ENCODE measurements around the gene EMID1.

Gene EMID1

DNA sequence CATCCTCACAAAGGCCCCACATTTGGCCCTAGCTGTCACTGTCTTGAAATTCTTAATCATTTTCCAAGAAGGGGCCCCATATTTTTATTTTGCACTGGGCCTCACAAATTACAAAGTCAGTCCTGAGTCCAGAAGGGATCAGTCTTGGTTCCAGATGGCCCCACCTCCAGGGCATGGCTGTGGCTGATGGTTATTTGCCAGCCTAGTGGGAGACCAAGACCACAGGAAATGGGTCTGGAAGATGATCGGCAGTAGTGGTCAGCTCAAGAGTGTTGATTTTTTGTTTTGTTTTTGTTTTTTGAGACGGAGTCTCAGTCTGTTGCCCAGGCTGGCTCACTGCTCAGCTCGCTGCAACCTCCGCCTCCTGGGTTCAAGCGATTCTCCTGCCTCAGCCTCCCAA lies 47.1 kb upstream of the EMID1 start:
- no peak for TF ChIP-seq TAF1 (IDR thresholded peaks at IDR 0.05; ENCODE audit: borderline replicate concordance, insufficient read depth, low read length)
- TF ChIP-seq POLR2AphosphoS5 (IDR thresholded peaks at IDR 0.05; ENCODE audit: low read depth, low read length) = no peak
- no peak for TF ChIP-seq REST (IDR thresholded peaks at IDR 0.05; ENCODE audit: insufficient read depth in 1 of 2, low read depth in 2 of 2, low read length in 2 of 2)
- TF ChIP-seq FOXP2 (optimal IDR thresholded peaks at IDR 0.05; ENCODE audit: borderline replicate concordance, extremely low read depth, extremely low read length, insufficient read depth) = no peak
- no peak for TF ChIP-seq SIN3A (IDR thresholded peaks at IDR 0.05; ENCODE audit: borderline replicate concordance, insufficient read depth, low read length)

DNA sequence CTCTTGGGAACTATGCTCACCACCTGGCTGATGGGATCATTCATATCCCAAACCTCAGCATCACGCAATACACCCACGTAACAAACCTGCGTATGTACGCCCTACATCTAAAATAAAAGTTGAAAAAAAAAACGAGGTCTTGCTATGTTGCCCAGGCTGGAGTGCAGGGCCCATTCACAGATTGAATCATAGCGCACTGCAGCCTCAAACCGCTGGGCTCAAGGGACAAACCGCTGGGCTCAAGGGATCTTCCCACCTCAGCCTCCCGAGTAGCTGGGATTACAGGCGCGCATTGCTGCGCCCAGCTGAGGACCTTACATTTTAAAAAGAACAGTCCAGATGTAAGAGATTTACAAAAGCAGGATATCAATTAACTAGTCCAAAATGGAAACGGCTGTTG lies 41.9 kb upstream of the EMID1 start:
- TF ChIP-seq TAF1 (IDR thresholded peaks at IDR 0.05; ENCODE audit: borderline replicate concordance, insufficient read depth, low read length) (no peak), REST (IDR thresholded peaks at IDR 0.05; ENCODE audit: insufficient read depth in 1 of 2, low read depth in 2 of 2, low read length in 2 of 2) (no peak), FOXP2 (optimal IDR thresholded peaks at IDR 0.05; ENCODE audit: borderline replicate concordance, extremely low read depth, extremely low read length, insufficient read depth) (no peak), POLR2AphosphoS5 (IDR thresholded peaks at IDR 0.05; ENCODE audit: low read depth, low read length) (no peak), SIN3A (IDR thresholded peaks at IDR 0.05; ENCODE audit: borderline replicate concordance, insufficient read depth, low read length) (no peak)

GRCh38 chr22:29165321-29166060 lies 40.2 kb upstream of the EMID1 start:
- TF ChIP-seq POLR2AphosphoS5 (IDR thresholded peaks at IDR 0.05; ENCODE audit: low read depth, low read length) (no peak), REST (IDR thresholded peaks at IDR 0.05; ENCODE audit: insufficient read depth in 1 of 2, low read depth in 2 of 2, low read length in 2 of 2) (no peak), SIN3A (IDR thresholded peaks at IDR 0.05; ENCODE audit: borderline replicate concordance, insufficient read depth, low read length) (no peak), TAF1 (IDR thresholded peaks at IDR 0.05; ENCODE audit: borderline replicate concordance, insufficient read depth, low read length) (no peak), FOXP2 (optimal IDR thresholded peaks at IDR 0.05; ENCODE audit: borderline replicate concordance, extremely low read depth, extremely low read length, insufficient read depth) (no peak)

- TF ChIP-seq REST (IDR thresholded peaks at IDR 0.05; ENCODE audit: insufficient read depth in 1 of 2, low read depth in 2 of 2, low read length in 2 of 2) (no peak), SIN3A (IDR thresholded peaks at IDR 0.05; ENCODE audit: borderline replicate concordance, insufficient read depth, low read length) (no peak), TAF1 (IDR thresholded peaks at IDR 0.05; ENCODE audit: borderline replicate concordance, insufficient read depth, low read length) (no peak), POLR2AphosphoS5 (IDR thresholded peaks at IDR 0.05; ENCODE audit: low read depth, low read length) (no peak), FOXP2 (optimal IDR thresholded peaks at IDR 0.05; ENCODE audit: borderline replicate concordance, extremely low read depth, extremely low read length, insufficient read depth) (no peak)
Measured at GRCh38 chr22:29166180-29166579, 39.5 kb upstream of the EMID1 start.
